A172 (cell line): Measurements from ENCODE around the gene KLF16. TPM values are rescaled to one million over a fixed set of nuclear protein-coding genes. Genes with fewer than 3 reads are reported as not detected.

Experiments
- DNase-seq: peaks from one replicate; pipeline ENCODE4 v3.0.0-alpha.2; 2015; ENCODE audit warnings: low spot score
- total RNA-seq: library from RNA; depleted of rRNA; stranded (reverse); fragments of >200 nt; shearing (Covaris generic); gene quantifications from 2 replicates; pipeline ENCODE4 v1.2.3, GENCODE V29; 2014

KLF16 gene
- total RNA-seq, 1 experiment from 2014 or later, result 8.2 TPM

DNA sequence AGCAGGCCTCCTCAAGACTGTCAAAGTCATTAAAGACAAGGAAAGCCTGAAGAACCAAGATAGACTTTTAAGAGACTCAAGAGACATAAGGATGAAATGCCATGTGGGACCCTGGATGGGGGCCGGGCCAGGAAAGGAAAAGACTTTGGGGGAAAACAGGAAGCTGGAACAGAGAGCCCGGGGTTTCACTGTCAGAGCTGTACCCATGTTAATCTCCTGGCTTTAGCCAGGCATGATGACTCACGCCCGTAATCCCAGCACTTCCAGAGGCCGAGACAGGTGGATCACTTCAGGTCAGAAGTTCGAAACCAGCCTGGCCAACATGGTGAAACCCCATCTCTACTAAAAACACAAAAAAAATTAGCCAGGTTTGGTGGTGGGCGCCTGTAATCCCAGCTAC lies 5.6 kb upstream of the KLF16 start:
- DNase-seq, result no peak

DNA sequence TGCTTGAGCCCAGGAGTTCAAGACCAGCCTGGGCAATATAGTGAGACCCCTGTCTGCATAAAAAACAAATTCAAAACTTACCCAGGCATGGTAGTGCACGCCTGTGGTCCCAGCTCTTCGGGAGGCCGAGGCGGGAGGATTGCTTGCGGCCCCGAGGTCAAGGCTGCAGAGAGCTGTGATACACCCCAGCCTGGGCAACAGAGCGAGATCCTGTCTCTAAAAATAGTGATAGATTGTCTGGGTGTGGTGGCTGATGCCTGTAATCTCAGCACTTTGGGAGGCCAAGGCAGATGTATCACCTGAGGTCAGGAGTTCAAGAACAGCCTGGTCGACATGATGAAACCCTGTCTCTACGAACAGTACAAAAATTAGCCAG lies 4.0 kb upstream of the KLF16 start:
- DNase-seq, result no peak

DNA sequence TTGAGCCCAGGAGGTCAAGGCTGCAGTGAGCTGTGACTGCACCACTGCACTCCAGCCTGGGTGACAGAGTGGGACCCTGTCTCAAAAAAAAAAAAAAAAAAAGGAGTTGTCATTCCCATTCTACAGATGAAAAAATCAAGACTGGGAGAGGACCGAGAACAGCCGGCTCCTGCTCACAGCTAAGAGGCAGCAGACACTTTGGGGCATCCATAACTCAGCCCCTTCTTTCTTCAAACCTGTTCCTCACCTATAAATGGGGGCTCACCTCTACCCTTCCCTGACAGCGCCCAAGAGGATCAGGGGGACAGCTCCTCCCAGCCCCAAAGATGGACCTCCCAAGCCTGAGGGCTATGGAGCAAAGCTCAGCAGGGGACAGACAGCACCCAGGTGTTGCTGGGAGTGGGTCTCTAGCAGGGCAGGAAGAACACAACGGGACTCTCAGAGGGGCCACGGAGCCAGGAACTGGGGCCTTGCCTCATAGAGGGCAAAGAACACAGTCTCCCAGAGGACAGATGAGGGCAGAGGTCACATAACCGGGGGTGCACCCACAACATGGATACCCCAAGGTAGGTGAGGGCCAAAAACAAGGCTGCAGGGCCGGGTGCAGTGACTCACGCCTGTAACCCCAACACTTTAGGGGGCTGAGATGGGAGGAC lies 3.4 kb upstream of the KLF16 start:
- DNase-seq, result no peak

DNA sequence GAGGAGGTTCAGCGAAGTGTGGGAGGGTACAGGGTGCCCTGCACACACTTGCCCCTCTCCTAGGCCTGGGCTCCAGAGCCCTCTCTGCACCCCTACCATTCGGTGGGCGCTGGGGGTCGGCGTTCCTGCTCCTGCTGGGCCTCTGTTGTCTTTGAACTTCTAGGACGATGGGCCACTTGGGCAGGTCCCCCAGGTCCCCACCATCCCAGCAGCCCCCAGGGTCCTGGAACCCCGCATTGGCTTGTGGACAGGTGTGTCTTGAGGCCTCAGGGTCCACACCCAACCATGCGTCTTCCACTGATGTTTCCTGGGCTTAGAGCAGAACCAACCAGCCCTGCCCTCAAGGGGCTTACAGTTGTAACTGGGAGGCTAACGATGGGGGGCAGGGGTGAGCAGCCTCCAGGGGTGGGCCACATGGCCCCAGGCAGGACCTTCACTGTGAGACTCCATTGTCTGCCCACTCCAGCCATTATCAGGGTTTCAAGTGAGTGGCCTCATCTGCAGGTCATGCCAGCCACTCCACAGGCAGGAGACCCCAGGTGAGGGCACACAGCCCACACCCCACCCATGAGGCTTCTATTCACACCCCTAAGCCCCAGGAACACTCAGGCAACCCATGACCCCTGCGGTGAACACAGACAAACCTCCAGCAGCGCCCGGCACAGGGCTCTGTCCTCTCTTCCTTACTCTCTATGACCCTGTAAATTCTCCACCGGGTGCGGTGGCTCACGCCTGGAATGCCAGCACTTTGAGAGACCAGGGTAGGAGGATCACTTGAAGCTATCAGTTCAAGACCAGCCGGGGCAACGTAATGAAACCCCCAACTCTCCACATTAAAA lies 2.0 kb upstream of the KLF16 start:
- no peak for DNase-seq

DNA sequence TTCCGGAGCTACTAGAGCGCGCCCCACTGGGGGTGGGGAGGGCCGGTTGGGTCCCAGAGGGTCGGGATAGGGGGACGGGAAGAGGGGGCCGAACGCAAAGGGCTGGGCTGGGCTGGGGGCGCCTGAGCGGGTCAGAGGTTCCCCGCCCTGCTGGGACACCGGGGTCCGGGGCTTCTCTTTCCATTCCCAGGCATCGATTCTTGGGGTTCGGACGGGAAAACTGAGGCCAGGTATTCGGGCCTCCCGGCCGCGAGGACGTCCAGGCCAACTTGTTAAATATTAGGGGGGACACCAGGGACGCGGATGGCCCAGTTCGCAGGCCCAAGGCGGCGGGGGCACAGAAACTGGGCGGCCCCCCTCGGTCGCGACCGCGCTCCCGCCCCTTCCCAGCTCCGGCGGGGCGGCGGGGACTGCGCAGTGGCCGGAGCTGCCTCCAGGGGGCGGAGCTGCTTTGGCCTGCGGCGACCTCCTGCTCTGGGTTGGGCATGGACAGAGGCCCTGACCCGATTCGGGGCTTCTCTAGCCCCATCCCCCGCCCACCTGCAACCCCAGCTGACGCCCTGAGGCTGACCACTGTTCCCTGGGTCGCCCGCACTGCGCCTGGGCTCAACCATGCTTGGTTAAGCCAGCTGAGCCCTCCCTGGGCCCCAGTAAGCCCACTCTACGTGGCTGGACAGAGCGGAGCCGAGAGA lies 1.2 kb upstream of the KLF16 start:
- peak; percentile 50 for DNase-seq

DNA sequence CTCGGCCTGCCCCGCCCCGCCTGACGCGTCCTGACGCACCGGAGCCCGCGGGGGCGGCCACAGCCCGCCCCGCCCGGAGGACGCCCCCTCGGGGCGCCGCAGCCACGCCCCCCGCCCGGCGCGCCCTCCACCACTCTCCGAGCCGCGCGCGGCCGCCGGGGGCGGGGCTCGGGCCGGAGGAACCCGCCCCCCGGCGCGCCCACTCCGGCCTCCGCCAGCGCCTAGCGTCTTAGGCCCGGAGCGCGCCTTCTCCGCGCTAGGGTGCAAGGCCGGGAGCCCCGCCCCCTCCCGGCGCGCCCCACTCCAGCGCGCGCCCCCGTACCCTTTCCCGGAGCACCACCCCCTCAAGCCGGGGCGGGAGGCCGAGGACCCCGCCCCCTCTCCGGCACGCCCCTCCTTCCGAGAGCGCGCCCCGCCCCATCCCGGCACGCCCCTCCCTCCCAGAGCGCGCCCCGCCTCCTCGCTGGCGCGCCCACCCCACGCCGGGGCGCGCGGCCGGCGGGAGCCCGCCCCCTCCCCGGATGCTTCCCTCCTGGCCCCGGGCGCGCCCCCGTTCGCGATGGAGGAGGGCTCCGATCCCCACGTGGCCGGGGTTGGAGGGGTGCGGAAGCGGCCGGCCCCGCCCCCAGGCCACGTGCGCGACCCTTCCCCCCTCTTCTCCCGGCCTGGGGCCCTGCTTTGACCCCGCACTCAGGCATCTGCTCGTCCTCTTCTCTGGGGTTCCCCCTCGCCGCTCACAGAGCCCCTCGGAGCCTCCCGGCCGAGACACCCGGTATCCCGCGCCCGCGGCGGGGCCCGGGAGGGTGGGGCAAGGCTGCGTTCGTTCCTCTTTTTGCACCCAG lies 480 bp upstream of the KLF16 start:
- peak; percentile 82 for DNase-seq

DNA sequence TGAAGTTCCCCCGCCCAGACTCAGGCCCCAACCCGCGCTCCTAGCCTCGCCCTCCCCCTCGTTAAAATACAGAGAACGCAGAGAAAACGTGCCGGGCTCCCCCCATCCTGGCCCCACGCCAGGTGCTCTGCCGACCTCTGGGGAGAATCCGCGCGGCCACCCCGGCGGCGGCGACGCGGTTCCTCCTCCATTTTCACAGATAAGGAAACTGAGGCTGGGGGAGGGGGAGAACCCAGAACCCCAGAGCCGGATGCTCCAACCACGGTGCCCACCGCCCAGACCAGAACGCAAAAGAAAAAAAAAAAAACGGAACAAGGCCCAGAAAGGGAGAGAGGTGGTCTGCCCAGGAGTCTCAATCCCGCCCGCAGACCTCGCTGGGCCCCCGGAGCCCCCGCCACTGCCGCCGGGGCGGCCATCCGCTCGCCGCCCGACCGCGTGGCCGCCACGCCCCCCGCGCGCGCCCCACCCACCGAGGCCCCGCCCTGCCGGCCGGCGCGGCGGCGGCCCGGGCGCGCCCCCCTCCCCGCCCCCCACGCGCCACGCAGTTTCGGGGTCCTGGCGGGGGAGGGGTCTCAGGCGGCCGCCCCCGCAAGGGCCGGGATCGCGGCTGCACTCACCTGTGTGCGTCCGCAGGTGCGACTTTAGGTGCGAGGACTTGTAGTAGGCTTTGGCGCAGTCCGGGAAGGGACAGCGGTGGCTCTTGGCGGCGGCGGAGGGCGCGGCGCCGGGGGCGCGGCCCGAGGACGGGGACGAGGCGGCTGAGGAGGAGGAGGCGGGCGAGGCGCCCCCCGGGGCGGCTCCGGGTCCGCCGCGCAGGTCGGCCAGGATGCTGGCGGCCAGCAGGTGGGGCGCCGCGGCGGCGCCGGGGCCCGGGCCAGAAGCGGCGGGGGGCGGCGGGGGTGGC lies 703 bp downstream of the KLF16 start:
- no peak for DNase-seq

DNA sequence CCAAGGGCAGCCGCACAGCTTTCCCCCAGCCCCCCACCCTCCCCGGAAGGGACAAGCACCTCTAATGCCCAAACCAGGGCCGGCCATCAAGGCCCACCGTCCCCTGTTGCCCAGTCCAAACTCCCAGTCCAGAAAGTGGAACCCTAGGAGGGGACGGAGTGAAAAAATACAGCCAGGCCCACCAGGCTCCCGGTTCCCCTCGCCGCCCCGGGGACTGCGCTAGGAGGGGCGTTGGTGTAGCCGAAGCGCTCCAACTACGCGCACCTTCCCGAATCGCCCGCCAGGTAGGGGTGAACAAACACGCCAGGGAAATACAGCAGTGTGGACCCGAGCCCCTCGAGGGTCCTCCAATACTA lies 1.3 kb downstream of the KLF16 start:
- DNase-seq, result no peak

DNA sequence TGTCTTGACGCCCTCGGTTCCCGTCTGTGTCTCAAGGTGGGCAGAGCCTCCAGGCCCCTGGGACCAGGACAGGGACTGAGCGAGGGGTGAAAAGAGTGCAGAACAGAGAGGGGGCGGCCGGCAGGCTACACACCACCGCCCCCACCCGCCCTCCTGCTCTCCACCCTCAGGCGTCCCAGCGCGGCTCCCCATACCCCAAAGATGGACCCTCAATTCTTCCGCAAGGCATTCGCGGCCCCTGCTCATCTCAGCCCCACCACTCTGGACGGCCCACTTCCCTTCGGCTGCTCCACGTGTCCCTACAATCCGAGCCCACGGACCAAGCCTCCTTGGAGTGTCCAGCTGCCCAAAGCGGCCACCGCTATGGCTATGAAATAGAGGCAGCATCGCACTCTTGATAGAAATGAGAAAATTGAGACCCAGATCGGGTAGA lies 1.8 kb downstream of the KLF16 start:
- no peak for DNase-seq

DNA sequence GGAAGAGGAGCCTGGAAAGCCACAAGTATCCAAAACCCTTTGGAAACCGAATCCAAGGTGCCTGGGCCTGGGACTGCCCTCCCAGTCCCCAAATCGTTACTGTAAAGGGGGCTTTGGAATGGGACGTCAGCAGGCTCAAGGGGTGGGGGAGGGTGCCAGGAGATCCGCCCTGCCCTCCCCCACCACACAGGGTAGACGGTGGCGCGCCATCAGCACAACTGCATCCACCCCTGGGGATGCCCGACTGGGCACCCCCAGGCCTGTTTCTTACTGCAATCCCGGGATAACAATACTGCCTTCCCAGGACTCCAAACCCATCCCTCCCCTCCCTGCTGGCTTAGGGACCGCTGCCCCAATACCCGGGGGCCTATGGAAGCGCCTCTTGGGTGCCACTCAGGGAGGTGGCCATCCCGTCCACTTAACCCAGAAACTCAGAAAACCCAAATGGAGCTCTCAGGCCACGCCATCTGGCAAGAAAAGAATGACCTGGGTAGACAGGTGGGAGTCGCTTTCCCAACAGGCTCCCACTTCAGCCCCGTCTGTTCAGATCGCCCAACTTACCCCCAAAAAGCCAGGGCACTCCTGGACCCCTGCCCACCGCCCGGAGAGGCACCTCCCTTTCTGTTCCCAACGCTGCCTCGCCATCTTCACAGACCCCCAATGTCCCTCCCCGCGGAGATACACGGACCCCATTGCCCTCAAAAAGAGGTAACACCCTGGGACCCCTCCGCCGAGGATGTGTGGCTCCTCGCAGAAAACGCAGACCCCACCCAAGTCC lies 2.4 kb downstream of the KLF16 start:
- no peak for DNase-seq

DNA sequence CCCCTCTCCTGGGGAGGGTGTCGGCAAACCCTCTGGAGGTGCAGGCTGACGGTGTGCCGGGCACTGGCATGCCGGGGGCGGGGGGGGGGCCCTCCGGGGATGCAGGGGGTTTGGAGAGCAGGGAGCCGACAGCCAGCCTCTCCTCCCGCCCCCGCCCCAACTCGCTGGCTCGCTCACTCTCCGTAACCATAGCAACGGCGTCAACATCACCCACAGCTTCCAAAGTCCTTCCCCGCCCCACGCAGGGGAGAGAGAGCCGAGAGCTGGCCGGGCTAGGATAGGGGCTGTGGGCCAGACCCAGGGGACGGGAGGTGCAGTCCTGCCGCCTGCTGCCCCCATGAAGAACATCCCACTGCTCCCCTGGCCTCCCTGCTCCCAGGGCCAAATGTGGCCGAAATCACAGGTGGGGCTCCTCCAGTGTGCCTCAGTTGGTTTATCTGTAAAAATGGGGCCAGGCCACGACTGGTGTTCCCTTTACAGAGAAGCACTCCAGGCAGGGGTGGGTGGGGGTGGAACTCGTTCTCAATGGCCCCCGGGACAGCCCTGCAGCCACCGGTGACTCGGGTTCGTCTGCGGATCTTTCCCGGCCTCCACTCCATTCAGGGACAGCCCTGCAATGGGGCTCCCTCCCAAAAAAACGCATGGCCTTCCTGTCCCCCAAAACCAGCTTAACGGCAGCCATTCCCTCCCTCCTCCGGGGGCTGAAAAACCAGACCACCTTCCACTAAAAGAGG lies 3.2 kb downstream of the KLF16 start:
- DNase-seq, result no peak

DNA sequence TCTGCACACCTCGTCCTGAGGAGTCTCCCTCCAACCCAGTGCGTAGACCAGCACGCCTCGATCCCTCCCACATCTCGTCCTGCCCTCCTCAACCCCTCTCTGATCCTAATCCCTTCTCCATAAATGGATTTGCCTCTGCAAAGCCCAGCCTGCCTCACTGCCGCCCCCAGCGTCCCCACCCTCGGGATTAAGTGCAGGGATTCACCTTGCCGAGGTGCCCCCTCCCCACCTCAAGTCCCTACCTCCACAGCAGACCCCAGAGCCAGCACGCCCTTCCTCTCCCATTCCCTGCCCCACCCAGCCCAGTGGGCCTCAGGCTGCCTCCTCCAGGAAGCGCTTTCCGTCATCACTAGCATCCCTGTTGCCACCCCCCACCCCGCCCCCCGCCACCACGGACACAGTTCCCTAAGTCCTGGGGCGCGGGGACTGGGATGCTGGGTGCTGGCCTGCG lies 4.0 kb downstream of the KLF16 start:
- no peak for DNase-seq

DNA sequence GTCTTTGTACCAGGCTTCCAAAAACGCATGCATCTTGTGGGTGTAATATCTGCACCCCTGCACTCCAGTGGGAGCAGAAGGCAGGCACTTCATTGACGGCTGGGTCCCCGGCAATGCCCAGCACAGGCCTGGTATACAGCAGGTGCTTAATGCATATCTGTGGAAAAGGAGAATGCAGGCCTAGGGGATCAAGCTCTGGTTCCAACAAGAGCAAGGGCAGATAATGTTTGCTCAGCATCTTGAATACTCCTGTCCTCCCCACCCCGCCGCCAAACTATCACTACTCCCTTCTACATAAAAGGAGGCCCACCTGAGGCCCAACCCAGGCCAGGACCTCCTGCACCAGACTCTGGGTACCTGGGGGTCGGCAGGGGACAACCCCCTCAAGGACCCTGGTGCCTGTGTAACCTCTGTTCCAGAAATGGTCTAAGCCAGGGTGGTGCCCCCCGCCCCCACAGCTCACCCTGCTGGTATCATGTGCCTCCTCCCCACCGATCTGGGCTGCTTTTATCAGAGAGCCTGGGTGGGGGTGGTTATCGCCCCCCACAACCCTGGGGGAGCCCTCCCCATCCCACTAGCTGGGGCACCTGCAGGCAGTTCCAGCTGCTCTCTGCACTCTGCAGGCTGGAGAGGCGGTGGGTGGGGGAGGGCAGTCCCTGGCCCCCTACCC lies 4.8 kb downstream of the KLF16 start:
- DNase-seq, result no peak

DNA sequence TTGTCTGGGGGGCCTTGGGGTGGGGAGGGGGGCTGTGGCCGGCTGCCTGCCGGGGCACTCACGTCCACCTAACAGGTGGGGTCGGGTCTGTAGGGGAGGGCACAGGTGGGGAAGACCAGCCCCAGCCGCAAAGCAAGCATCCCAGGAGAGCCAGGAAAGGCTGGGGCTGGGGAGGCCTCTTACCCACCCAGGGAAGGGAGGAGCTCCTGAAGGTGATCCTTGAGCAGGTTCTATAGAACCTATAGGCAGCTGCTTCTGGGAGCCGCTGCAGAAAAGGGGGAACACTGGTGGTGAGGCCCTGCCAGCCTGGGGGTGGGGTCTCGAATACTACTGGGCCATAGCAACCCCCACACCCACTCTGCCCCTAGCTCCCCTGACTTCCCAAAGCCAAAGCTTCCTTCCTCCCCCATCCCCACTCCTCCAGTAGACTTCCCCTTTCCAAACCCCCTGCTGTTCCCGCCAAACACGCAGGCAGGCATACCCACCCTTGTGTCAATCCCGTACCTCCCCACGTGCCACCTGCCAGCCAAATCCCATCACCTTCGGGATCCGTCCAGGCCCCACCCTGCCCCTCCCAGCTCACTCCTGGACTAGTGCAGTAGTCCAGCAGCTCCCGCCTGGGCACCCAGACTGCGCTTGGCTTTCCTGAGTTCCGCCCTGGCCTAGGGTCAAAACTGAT lies 5.6 kb downstream of the KLF16 start:
- DNase-seq, result no peak

DNA sequence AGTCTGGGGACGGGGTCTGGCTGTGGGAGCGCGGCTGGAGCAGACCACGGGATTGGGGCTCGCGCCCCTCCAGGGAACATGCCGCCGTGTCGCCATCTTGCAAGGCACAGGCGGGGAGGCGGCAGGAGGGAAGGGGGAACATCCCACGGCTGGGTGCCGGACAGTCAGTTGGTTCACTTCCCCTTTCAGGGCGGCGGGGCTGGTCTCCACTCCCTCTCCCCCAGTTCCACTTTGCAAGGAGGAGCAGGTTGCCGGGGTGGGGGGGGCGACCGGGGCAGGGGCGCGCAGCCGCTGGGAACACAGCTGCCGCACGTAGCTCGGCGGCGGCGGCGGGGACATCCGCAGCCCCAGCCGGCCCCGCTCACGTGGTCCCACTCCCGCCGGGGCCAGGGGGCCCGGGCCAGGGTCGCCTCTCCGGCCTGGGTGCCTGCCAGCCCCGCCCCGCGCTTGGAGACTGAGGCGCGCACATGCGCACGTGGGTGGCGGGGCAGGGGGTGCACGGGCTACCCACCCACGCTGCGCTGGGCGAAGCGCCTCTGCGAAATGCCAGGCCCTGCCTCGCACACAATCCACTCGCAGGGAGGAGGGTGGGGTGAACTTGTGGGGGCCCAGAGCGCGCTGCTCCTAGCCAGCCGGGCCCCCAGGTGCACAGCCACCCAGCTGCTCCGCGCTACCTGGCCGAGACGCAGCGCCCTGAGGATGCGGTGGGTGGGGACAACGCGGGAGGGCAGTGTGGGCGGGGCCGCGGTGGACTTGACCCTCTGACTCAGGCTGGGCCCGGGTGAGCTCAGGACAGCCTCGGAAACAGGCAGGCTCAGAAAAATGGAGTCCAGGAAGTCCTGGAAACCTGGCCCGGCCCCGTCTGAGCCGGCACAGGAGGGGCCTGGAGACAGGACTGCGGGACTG lies 6.4 kb downstream of the KLF16 start:
- DNase-seq, result peak; percentile 75

DNA sequence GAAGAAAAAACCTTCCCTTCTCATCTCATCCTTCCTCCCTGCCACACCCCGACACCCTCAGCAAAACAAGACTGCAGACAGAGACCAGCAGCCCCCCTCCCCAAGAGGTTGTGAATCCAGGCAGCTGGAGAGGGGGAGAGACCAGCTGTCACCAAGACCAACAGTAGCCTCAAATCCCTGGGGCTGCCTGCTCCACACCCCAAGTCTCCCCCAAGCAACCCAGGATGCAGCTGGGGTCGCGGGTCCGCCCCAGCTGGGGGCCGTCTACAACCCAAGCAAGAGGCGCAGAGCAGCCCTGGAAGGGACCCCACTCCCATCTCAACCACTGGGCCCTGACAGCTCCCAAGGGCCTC lies 7.1 kb downstream of the KLF16 start:
- DNase-seq, result no peak

DNA sequence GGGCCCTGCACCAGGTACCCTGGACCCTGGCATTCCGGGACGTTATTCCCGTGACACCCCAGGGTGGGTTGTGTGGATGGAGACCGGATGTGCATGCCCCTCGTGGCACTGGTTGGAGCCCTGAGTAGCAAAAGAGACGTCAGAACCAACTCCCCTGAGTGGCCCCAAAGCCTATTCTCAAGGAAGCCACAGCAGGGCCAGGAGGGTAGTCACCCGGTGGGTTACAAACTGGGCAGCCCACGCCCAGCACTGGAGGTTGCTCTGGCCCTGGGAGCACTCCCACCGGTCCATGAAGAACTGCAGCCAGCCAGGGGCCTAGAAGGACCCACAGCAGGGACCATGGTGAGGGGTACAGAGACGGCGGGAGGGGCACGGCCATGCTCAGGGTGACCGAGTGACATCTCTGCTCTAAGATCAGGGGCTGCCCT lies 7.5 kb downstream of the KLF16 start:
- no peak for DNase-seq
